Sigmoid colon (tissue), 7 donors: ENCODE data around the gene GLP1R. TPM values are rescaled to one million over a fixed set of nuclear protein-coding genes. Genes with fewer than 3 reads are reported as not detected.

Source experiments
- DNase-seq: peaks from one replicate; pipeline ENCODE4 v3.0.0-alpha.2; 2019
- H3K27ac ChIP-seq, 4 donors: fragments of 200-600 bp; sonication (generic); one replicate each; pipeline ENCODE4 v1.5.1; 2016 to 2019; ENCODE audit warnings: mild to moderate bottlenecking in 1 of 4
- H3K27me3 ChIP-seq, 3 donors: fragments of 200-600 bp; sonication (generic); one replicate each; pipeline ENCODE4 v1.5.1; 2019; ENCODE audit warnings: mild to moderate bottlenecking in 1 of 3
- H3K36me3 ChIP-seq, 4 donors: fragments of 200-600 bp; sonication (generic); one replicate each; pipeline ENCODE4 v1.5.1; 2016 to 2019
- H3K4me1 ChIP-seq, 4 donors: fragments of 200-600 bp; sonication (generic); one replicate each; pipeline ENCODE4 v1.5.1; 2017 to 2019
- H3K4me3 ChIP-seq, 4 donors: fragments of 200-600 bp; sonication (generic); one replicate each; pipeline ENCODE4 v1.5.1; 2017 to 2019; ENCODE audit warnings: mild to moderate bottlenecking in 2 of 4, moderate library complexity in 1 of 4
- H3K9me3 ChIP-seq, 4 donors: fragments of 200-600 bp in 3 of 4; sonication (generic) in 3 of 4; one replicate each; pipeline versions ENCODE4 v1.5.1 to v1.6.1; 2013 to 2019
- EP300 ChIP-seq, 4 donors: sonication (generic); formaldehyde crosslinking; IDR thresholded peaks; one replicate each; pipeline ENCODE4 v1.6.1; 2017; ENCODE audit warnings: antibody characterized with exemption in 4 of 4
- POLR2A ChIP-seq, 2 donors: fragments of 450-650 bp; IDR thresholded peaks; one replicate each; pipeline ENCODE4 v1.6.1; 2016; ENCODE audit warnings: antibody characterized with exemption in 2 of 2, mild to moderate bottlenecking in 2 of 2, moderate library complexity in 2 of 2
- POLR2AphosphoS5 ChIP-seq, 4 donors: sonication (generic); formaldehyde crosslinking; IDR thresholded peaks; one replicate each; pipeline ENCODE4 v1.6.1; 2017; ENCODE audit warnings: antibody characterized with exemption in 4 of 4
- WGBS, 2 donors: extraction: QIAGEN DNeasy Blood & Tissue Kit; methylation state at CpG; one replicate each; pipeline ENCODE4 v1.1.7; 2013; 5-methylcytosine and 5-hydroxymethylcytosine counted together
- intact Hi-C: fragments of 100-400 bp; cut with DNase I; formaldehyde crosslinking; loops from one replicate; pipeline ENCODE4 v1.15.1; 2023
- polyA plus RNA-seq, 3 donors: library from polyadenylated mRNA; stranded (reverse); fragments of 200-250 nt; gene quantifications; one replicate each; pipeline ENCODE4 v1.2.3, GENCODE V29; 2013
- total RNA-seq, 4 donors: library from RNA; depleted of rRNA; stranded (reverse); fragments of >200 nt; gene quantifications; one replicate each; pipeline ENCODE4 v1.1.0, GENCODE V29; 2016
- TF ChIP-seq, protein P1 (sequence below), 4 experiments: fragments of 450-650 bp in 3 of 4; fragments of 200-600 bp in 1 of 4; IDR thresholded peaks; one replicate each; pipeline ENCODE4 v1.5.1; 2016 to 2019; ENCODE audit warnings: antibody characterized with exemption in 4 of 4, mild to moderate bottlenecking in 3 of 4, moderate library complexity in 2 of 4
- donor health status: healthy with polysubstance abuse.
- donor health status: Bipolar disorder and iron deficiency.
- donor health status: healthy.

GLP1R gene
- total and polyA plus RNA-seq, 7 donors, result 0.06 to 0.14 TPM; not detected in 5

- WGBS, 2 donors, result 87 to 92% methylated on average over 9 of the region's 9 CpGs
Measured at GRCh38 chr6:39056681-39057080, 8.1 kb downstream of the GLP1R start.

DNA sequence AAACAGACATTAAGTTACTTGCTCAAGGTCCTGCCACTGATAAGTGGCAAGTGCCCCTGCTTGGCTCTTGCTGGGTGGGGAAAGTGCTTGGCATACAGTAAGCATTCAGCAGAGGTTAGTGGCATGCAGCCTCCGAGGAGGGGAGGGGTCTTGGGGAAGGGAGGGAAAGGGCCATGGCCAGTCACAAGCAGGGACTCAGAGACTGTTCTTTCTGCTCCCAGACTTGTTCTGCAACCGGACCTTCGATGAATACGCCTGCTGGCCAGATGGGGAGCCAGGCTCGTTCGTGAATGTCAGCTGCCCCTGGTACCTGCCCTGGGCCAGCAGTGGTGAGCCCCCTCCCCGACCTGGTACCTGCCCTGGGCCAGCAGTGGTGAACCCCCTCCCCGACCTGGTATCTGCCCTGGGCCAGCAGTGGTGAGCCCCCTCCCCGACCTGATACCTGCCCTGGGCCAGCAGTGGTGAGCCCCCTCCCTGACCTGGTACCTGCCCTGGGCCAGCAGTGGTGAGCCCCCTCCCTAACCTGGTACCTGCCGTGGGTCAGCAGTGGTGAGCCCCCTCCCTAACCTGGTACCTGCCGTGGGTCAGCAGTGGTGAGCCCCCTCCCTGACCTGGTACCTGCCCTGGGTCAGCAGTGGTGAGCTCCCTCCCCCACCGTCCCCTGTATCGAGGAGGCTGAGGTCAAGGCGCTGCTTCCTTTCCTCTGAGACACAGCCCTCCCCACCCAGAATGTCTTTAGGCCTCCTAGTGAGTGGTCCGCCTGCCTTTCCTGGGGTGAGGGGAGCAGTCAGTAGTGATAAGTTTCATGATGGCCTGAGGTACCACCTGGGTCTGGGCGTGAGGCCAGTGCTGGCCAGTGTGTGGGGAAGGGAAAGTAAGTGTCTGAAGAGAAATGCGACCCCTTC is 8.9 kb downstream of the GLP1R start:
- whole genome bisulfite sequencing, 2 donors, result 78 to 80% methylated on average over 17 of the region's 17 CpGs
- H3K36me3 ChIP-seq, result no peaks in the 10 kb centered on the region
- no peak overlapping the region for H3K4me3 ChIP-seq
- no peak overlapping the region for H3K27ac ChIP-seq
- peaks cover 0 to 30% (median 0%) of the 10 kb centered on the region in 3 donors for H3K27me3 ChIP-seq
- intact Hi-C loops, result no loop called here
- TF ChIP-seq POLR2A (IDR thresholded peaks at IDR 0.05) (no peak), EP300 (IDR thresholded peaks at IDR 0.05) (no peak), POLR2AphosphoS5 (IDR thresholded peaks at IDR 0.05) (no peak)
- TF ChIP-seq, protein P1, sequence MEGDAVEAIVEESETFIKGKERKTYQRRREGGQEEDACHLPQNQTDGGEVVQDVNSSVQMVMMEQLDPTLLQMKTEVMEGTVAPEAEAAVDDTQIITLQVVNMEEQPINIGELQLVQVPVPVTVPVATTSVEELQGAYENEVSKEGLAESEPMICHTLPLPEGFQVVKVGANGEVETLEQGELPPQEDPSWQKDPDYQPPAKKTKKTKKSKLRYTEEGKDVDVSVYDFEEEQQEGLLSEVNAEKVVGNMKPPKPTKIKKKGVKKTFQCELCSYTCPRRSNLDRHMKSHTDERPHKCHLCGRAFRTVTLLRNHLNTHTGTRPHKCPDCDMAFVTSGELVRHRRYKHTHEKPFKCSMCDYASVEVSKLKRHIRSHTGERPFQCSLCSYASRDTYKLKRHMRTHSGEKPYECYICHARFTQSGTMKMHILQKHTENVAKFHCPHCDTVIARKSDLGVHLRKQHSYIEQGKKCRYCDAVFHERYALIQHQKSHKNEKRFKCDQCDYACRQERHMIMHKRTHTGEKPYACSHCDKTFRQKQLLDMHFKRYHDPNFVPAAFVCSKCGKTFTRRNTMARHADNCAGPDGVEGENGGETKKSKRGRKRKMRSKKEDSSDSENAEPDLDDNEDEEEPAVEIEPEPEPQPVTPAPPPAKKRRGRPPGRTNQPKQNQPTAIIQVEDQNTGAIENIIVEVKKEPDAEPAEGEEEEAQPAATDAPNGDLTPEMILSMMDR (IDR thresholded peaks at IDR 0.05), result no peak
- DNase-seq, result no peak
- no peaks in the 10 kb centered on the region for H3K4me1 ChIP-seq
- H3K9me3 ChIP-seq, result no peaks in the 10 kb centered on the region

More at GRCh38 chr6:39056681-39057080, 8.1 kb downstream of the GLP1R start:
- Histone ChIP-seq H3K4me1 (no peaks in the 10 kb centered on the region), H3K27ac (no peak overlapping the region), H3K4me3 (no peak overlapping the region), H3K9me3 (no peaks in the 10 kb centered on the region), H3K36me3 (no peaks in the 10 kb centered on the region), H3K27me3 (peaks cover 0 to 36% (median 0%) of the 10 kb centered on the region in 3 donors)
- intact Hi-C loops, result no loop called here
- TF ChIP-seq, protein P1 (IDR thresholded peaks at IDR 0.05), result no peak
- no peak for TF ChIP-seq POLR2A (IDR thresholded peaks at IDR 0.05)
- TF ChIP-seq POLR2AphosphoS5 (IDR thresholded peaks at IDR 0.05), result no peak
- TF ChIP-seq EP300 (IDR thresholded peaks at IDR 0.05), result no peak
- peak; percentile 2 for DNase-seq

DNA sequence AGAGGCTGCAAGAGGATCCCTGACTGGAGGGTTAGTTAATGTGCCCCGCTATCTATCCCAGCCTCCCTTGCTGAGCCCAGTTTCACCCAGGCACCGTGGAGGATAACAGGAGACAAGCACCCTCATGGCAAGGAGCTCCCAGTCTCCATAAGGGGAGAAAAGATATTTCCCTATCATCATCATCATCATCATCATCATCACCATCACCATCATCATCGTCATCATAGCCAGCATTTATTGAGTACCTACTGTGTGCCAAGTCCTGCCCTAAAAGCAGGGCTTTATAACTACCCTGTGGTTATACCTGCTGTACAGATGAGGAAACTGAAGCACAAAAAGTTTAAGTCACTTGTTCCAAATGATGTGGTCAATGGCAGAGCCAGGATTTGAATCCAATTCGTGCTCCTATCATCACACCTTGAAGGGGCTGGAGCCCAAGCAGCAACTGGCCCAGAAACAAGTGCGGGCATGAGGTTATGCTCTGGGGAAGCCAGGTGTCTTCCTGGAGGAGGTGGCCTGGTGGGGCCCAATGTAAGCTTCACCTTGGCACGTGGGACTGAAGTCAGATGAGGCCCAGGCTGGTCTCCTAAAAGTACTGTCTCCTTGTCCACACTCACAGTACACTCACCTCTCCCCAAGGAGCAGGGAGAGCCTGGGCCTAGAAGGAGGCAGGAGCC is 10.0 kb downstream of the GLP1R start:
- DNase-seq, result no peak
- 79 to 85% methylated on average over 6 of the region's 6 CpGs for WGBS, 2 donors
- no peak overlapping the region for H3K27ac ChIP-seq
- intact Hi-C loops, result no loop called here
- H3K27me3 ChIP-seq, result peaks cover 0 to 30% (median 0%) of the 10 kb centered on the region in 3 donors
- no peaks in the 10 kb centered on the region for H3K36me3 ChIP-seq
- H3K9me3 ChIP-seq, result no peaks in the 10 kb centered on the region
- no peaks in the 10 kb centered on the region for H3K4me1 ChIP-seq
- TF ChIP-seq, protein P1 (IDR thresholded peaks at IDR 0.05), result no peak
- TF ChIP-seq POLR2AphosphoS5 (IDR thresholded peaks at IDR 0.05) (no peak), POLR2A (IDR thresholded peaks at IDR 0.05) (no peak), EP300 (IDR thresholded peaks at IDR 0.05) (no peak)
- H3K4me3 ChIP-seq, result no peak overlapping the region

- peaks cover 0 to 25% (median 0%) of the 10 kb centered on the region in 3 donors for H3K27me3 ChIP-seq
- no peaks in the 10 kb centered on the region for H3K4me1 ChIP-seq
- 17 to 58% methylated on average over 14 of the region's 14 CpGs for WGBS, 2 donors
- no peak overlapping the region for H3K4me3 ChIP-seq
- intact Hi-C loops, result no loop called here
- no peak for DNase-seq
- no peaks in the 10 kb centered on the region for H3K36me3 ChIP-seq
- no peaks in the 10 kb centered on the region for H3K9me3 ChIP-seq
- no peak overlapping the region for H3K27ac ChIP-seq
- TF ChIP-seq, protein P1 (IDR thresholded peaks at IDR 0.05), result no peak
- TF ChIP-seq EP300 (IDR thresholded peaks at IDR 0.05) (no peak), POLR2A (IDR thresholded peaks at IDR 0.05) (no peak), POLR2AphosphoS5 (IDR thresholded peaks at IDR 0.05) (no peak)
Measured at GRCh38 chr6:39059496-39060310, 11.1 kb downstream of the GLP1R start.
